Body of pancreas (tissue), 4 donors: ENCODE measurements around the gene GGA1. TPM values are rescaled to one million over a fixed set of nuclear protein-coding genes. Genes with fewer than 3 reads are reported as not detected.
A peak's percentile ranks its signal among the peaks of the same experiment; 100 is the strongest.

Experiments
- ATAC-seq: fragments of 150-250 bp; one replicate; pipeline ENCODE4 v1.9.1; 2016
- DNase-seq, 4 donors: peaks; one replicate each; pipeline ENCODE4 v3.0.0-alpha.2; 2019
- H3K27ac ChIP-seq, 4 donors: fragments of 200-600 bp; sonication (generic); 1 replicate in 3 of 4; 2 replicates in 1 of 4; pipeline versions ENCODE4 v1.5.1 to v1.6.1; 2016 to 2019; ENCODE audit warnings: mild to moderate bottlenecking in 1 of 4, mixed read lengths in 1 of 4, moderate library complexity in 1 of 4
- H3K27me3 ChIP-seq, 2 donors: fragments of 200-600 bp; sonication (generic); one replicate each; pipeline ENCODE4 v1.6.0; 2016; ENCODE audit warnings: mild to moderate bottlenecking in 1 of 2
- H3K36me3 ChIP-seq, 2 donors: fragments of 200-600 bp; sonication (generic); replicated peaks in 1 of 2; 2 replicates each; pipeline ENCODE4 v1.5.1; 2016; ENCODE audit warnings: low read depth in 2 of 2; ENCODE audit not compliant: insufficient read depth in 1 of 2
- H3K4me1 ChIP-seq: fragments of 200-600 bp; sonication (generic); one replicate; pipeline ENCODE4 v1.6.0; 2016
- H3K4me3 ChIP-seq, 2 donors: fragments of 200-600 bp; sonication (generic); 1 replicate in 1 of 2; 2 replicates in 1 of 2; pipeline ENCODE4 v1.5.1; 2016 to 2019
- H3K9me3 ChIP-seq, 3 donors: fragments of 200-600 bp; sonication (generic); 1 replicate in 2 of 3; 2 replicates in 1 of 3; pipeline ENCODE4 v1.5.1; 2016
- CTCF ChIP-seq, 7 experiments: fragments of 450-650 bp in 4 of 7; fragments of 200-600 bp in 3 of 7; sonication (generic) in 3 of 7; IDR thresholded peaks; one replicate each; pipeline ENCODE4 v1.5.1; 2016 to 2019; ENCODE audit warnings: antibody characterized with exemption in 7 of 7
- POLR2A ChIP-seq, 3 donors: fragments of 450-650 bp; IDR thresholded peaks; one replicate each; pipeline ENCODE4 v1.6.1; 2016; ENCODE audit warnings: antibody characterized with exemption in 3 of 3, mild to moderate bottlenecking in 2 of 3
- WGBS, 2 donors: methylation state at CpG; one replicate each; pipeline ENCODE4 v1.1.5; 2017; 5-methylcytosine and 5-hydroxymethylcytosine counted together
- intact Hi-C: fragments of 100-400 bp; cut with DNase I; formaldehyde crosslinking; loops from one replicate; pipeline ENCODE4 v1.15.1; 2023
- small RNA-seq: library from RNA; depleted of rRNA; stranded (forward); fragments of <200 nt; gene quantifications from one replicate; pipeline ENCODE3, GENCODE V24; 2016
- total RNA-seq, 2 donors: library from RNA; depleted of rRNA; stranded (reverse); fragments of >200 nt; gene quantifications; one replicate each; pipeline ENCODE4 v1.1.0, GENCODE V29; 2016

GGA1 gene
- total RNA-seq, 2 donors from 2014 or later, result 38.4 to 42.5 TPM

- H3K36me3 ChIP-seq, result no peaks in the 10 kb centered on the region
- no peaks in the 10 kb centered on the region for H3K27me3 ChIP-seq
- WGBS, 2 donors, result 2 to 12% methylated on average over 5 to 6 of the region's 6 CpGs
- peaks cover 23% of the 10 kb centered on the region for H3K4me1 ChIP-seq
- ATAC-seq (peak; percentile 73), DNase-seq (peak; percentile 84 to 87 (median 86))
- H3K4me3 ChIP-seq, result no peak overlapping the region
- no peak overlapping the region for H3K27ac ChIP-seq
- no peaks in the 10 kb centered on the region for H3K9me3 ChIP-seq
- TF ChIP-seq POLR2A (IDR thresholded peaks at IDR 0.05) (no peak), CTCF (IDR thresholded peaks at IDR 0.05) (peak; percentile 78 to 95 (median 92))
- intact Hi-C loops, result loop anchor here (5.0 kb wide), 1 partner anchor 34 kb away; no protein-coding TSS in a partner anchor
Measured at GRCh38 chr22:37681556-37682049, 73.0 kb downstream of the GGA1 start.

Small RNAs within 50 kb of the gene (small RNA-seq; reads per million reads assigned to genes)
- gene RF00017, result not detected
- gene RN7SL385P, result not detected

Other genes with a start within 250 kb of the GGA1 start
- 1 to 10 TPM in 1 of 2 donors, not detected in 1; 1.6 TPM for gene ELFN2, start 181.4 kb upstream of the GGA1 start, total RNA-seq
- 1 to 10 TPM; 3.0 to 7.3 TPM for gene MFNG, start 122.5 kb upstream of the GGA1 start, total RNA-seq
- 10 to 100 TPM; 17.4 to 28.7 TPM for gene CARD10, start 89.4 kb upstream of the GGA1 start, total RNA-seq
- 10 to 100 TPM; 73.2 to 84.7 TPM for gene CDC42EP1, start 48.4 kb upstream of the GGA1 start, total RNA-seq
- 10 to 100 TPM; 19.2 to 68.9 TPM for gene LGALS2, start 28.7 kb upstream of the GGA1 start, total RNA-seq
- 10 to 100 TPM in 1 of 2 donors, 1 to 10 TPM in 1; 2.0 to 40.0 TPM for gene SH3BP1, start 30.8 kb downstream of the GGA1 start, total RNA-seq
- gene PDXP, start 49.9 kb downstream of the GGA1 start, total RNA-seq, result 10 to 100 TPM in 1 of 2 donors, 1 to 10 TPM in 1; 7.0 to 23.1 TPM
- 100 to 1,000 TPM in 1 of 2 donors, 10 to 100 TPM in 1; 90.3 to 325 TPM for gene LGALS1, start 66.8 kb downstream of the GGA1 start, total RNA-seq
- gene NOL12, start 77.5 kb downstream of the GGA1 start, total RNA-seq, result 10 to 100 TPM; 10.4 to 19.1 TPM
- 10 to 100 TPM; 65.6 to 76.5 TPM for gene TRIOBP, start 88.2 kb downstream of the GGA1 start, total RNA-seq
- gene GCAT, start 199.1 kb downstream of the GGA1 start, total RNA-seq, result 10 to 100 TPM; 31.6 to 42.5 TPM
- gene GALR3, start 214.5 kb downstream of the GGA1 start, total RNA-seq, result not detected
- 10 to 100 TPM; 38.1 to 88.0 TPM for gene ANKRD54, start 235.5 kb downstream of the GGA1 start, total RNA-seq
- gene EIF3L, start 240.6 kb downstream of the GGA1 start, total RNA-seq, result 100 to 1,000 TPM; 139 to 230 TPM